IMR-90 (cell line): Measurements from ENCODE around the gene TRPV3.

Experiments used
- BHLHE40 ChIP-seq: fragments of 150-350 bp; IDR thresholded peaks from 2 replicates; pipeline ENCODE4 v1.6.1; 2016; ENCODE audit warnings: mild to moderate bottlenecking, low read depth, low read length
- CEBPB ChIP-seq: IDR thresholded peaks from 2 replicates; pipeline ENCODE4 v1.6.1; 2012; ENCODE audit warnings: low read depth, low read length, improper control_type of control experiment
- CTCF ChIP-seq: conservative IDR thresholded peaks from 2 replicates; pipeline ENCODE4 v1.5.1; 2012; ENCODE audit warnings: mild to moderate bottlenecking, low read depth, low read length, improper control_type of control experiment
- MXI1 ChIP-seq: IDR thresholded peaks from 2 replicates; pipeline ENCODE4 v1.6.1; 2012; ENCODE audit warnings: low read depth, mild to moderate bottlenecking, low read length, moderate library complexity, borderline replicate concordance
- POLR2A ChIP-seq: IDR thresholded peaks from 2 replicates; pipeline ENCODE4 v1.6.1; 2012; ENCODE audit warnings: mild to moderate bottlenecking, low read depth, low read length
- RAD21 ChIP-seq: IDR thresholded peaks from 2 replicates; pipeline ENCODE4 v1.6.1; 2012; ENCODE audit warnings: low read length, improper control_type of control experiment
- RCOR1 ChIP-seq: IDR thresholded peaks from 2 replicates; pipeline ENCODE4 v1.6.1; 2012; ENCODE audit warnings: mild to moderate bottlenecking, low read length, improper control_type of control experiment; ENCODE audit not compliant: insufficient replicate concordance
- SMC3 ChIP-seq: fragments of 150-350 bp; IDR thresholded peaks from 2 replicates; pipeline ENCODE4 v1.6.1; 2016; ENCODE audit warnings: low read depth, mild to moderate bottlenecking, antibody characterized with exemption, low read length, moderate library complexity
- USF2 ChIP-seq: fragments of 150-350 bp; IDR thresholded peaks from 2 replicates; pipeline ENCODE4 v1.6.1; 2017; ENCODE audit warnings: mild to moderate bottlenecking, antibody characterized with exemption, low read length, low read depth

- TF ChIP-seq MXI1 (no peak), BHLHE40 (no peak), POLR2A (no peak), CTCF (no peak), RCOR1 (no peak), SMC3 (no peak), RAD21 (no peak), USF2 (no peak), CEBPB (no peak)
These were observed 15.9 kb upstream of the TRPV3 start for GRCh38 chr17:3573246-3574100.
